ENCODE measurements around the gene CPXM2. TPM values are rescaled to one million over a fixed set of nuclear protein-coding genes. Genes with fewer than 3 reads are reported as not detected.

The CPXM2 gene
- total RNA-seq, 1 experiment from 2014 or later, result not detected

- no peak for DNase-seq
- H3K9me3 ChIP-seq (ENCODE audit: low read length), result no peaks in the 10 kb centered on the region
- H3K79me2 ChIP-seq (ENCODE audit: low read length), result no peaks in the 10 kb centered on the region
- peaks cover 68% of the 10 kb centered on the region for H3K27me3 ChIP-seq (ENCODE audit: low read length)
- TF ChIP-seq, protein P1, sequence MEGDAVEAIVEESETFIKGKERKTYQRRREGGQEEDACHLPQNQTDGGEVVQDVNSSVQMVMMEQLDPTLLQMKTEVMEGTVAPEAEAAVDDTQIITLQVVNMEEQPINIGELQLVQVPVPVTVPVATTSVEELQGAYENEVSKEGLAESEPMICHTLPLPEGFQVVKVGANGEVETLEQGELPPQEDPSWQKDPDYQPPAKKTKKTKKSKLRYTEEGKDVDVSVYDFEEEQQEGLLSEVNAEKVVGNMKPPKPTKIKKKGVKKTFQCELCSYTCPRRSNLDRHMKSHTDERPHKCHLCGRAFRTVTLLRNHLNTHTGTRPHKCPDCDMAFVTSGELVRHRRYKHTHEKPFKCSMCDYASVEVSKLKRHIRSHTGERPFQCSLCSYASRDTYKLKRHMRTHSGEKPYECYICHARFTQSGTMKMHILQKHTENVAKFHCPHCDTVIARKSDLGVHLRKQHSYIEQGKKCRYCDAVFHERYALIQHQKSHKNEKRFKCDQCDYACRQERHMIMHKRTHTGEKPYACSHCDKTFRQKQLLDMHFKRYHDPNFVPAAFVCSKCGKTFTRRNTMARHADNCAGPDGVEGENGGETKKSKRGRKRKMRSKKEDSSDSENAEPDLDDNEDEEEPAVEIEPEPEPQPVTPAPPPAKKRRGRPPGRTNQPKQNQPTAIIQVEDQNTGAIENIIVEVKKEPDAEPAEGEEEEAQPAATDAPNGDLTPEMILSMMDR (conservative IDR thresholded peaks at IDR 0.05; ENCODE audit: low read depth, low read length), result no peak
- TF ChIP-seq EZH2phosphoT487 (IDR thresholded peaks at IDR 0.05; ENCODE audit: borderline replicate concordance, low read length) (no peak), EZH2 (IDR thresholded peaks at IDR 0.05; ENCODE audit: low read length, unreplicated experiment) (no peak)
- no peaks in the 10 kb centered on the region for H4K20me1 ChIP-seq (ENCODE audit: low read length)
- H3K4me3 ChIP-seq (ENCODE audit: low read length), result no peak overlapping the region
- H3K9me2 ChIP-seq (replicated peaks; ENCODE audit: low read length), result no peaks in the 10 kb centered on the region
- BruUV-seq (replicated peaks), result no TSS peak
- ATAC-seq, result no peak
- no peak overlapping the region for H3K27ac ChIP-seq (ENCODE audit: low read length)
- no peaks in the 10 kb centered on the region for H3K4me1 ChIP-seq (ENCODE audit: insufficient read depth, low read length)
- intact Hi-C loops (cut with micrococcal nuclease), result no loop called here
- no peak overlapping the region for H3K9ac ChIP-seq (ENCODE audit: low read length)
- ChIA-PET POLR2A (ENCODE audit: unreplicated experiment) (no interaction called here), CTCF (no interaction called here)
- no peaks in the 10 kb centered on the region for H3F3A ChIP-seq (ENCODE audit: low read length, unreplicated experiment)
- H3K4me2 ChIP-seq (ENCODE audit: low read length), result no peak overlapping the region
- H2AFZ ChIP-seq (ENCODE audit: low read length), result no peak overlapping the region
- H3K36me3 ChIP-seq (ENCODE audit: low read depth, low read length), result no peaks in the 10 kb centered on the region
Measured at GRCh38 chr10:123911866-123912265, 20.3 kb upstream of the CPXM2 start.

- DNase-seq, result no peak
- Histone ChIP-seq H3K9me3 (ENCODE audit: low read length) (no peaks in the 10 kb centered on the region), H3K27me3 (ENCODE audit: low read length) (peaks cover 66% of the 10 kb centered on the region), H3K9me2 (replicated peaks; ENCODE audit: low read length) (no peaks in the 10 kb centered on the region), H2AFZ (ENCODE audit: low read length) (no peak overlapping the region), H3K4me1 (ENCODE audit: insufficient read depth, low read length) (no peaks in the 10 kb centered on the region), H3K79me2 (ENCODE audit: low read length) (no peaks in the 10 kb centered on the region), H3K9ac (ENCODE audit: low read length) (no peak overlapping the region), H3K36me3 (ENCODE audit: low read depth, low read length) (no peaks in the 10 kb centered on the region), H3K27ac (ENCODE audit: low read length) (no peak overlapping the region), H3K4me3 (ENCODE audit: low read length) (no peak overlapping the region), H4K20me1 (ENCODE audit: low read length) (no peaks in the 10 kb centered on the region), H3K4me2 (ENCODE audit: low read length) (no peak overlapping the region), H3F3A (ENCODE audit: low read length, unreplicated experiment) (no peaks in the 10 kb centered on the region)
- TF ChIP-seq, protein P1 (conservative IDR thresholded peaks at IDR 0.05; ENCODE audit: low read depth, low read length), result no peak
- no peak for TF ChIP-seq EZH2 (IDR thresholded peaks at IDR 0.05; ENCODE audit: low read length, unreplicated experiment)
- TF ChIP-seq EZH2phosphoT487 (IDR thresholded peaks at IDR 0.05; ENCODE audit: borderline replicate concordance, low read length), result no peak
- intact Hi-C loops (cut with micrococcal nuclease), result no loop called here
- no peak for ATAC-seq
- ChIA-PET POLR2A (ENCODE audit: unreplicated experiment) (no interaction called here), CTCF (no interaction called here)
- no TSS peak for BruUV-seq (replicated peaks)
Measured at GRCh38 chr10:123909866-123910265, 18.3 kb upstream of the CPXM2 start.

DNA sequence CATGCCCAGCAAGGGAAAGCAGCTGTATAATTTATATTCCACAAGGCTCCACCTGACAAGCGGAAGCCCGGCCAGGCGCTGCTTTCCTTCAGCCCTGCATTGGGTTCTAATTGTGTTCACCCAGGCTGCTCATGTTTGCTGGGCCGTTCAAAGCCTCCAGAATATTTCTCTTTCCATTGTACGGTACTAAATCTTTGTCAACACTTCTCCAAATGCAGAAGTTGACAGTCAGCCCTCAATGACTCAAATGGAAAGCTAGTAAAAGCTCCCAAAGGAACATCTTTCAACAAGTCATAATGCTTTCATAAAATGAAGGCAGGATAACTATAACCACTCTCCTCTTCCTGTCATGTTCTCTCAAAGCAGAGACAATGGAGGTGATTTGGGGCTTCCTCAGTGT is 17.8 kb upstream of the CPXM2 start:
- no peak for TF ChIP-seq EZH2phosphoT487 (IDR thresholded peaks at IDR 0.05; ENCODE audit: borderline replicate concordance, low read length)
- TF ChIP-seq EZH2 (IDR thresholded peaks at IDR 0.05; ENCODE audit: low read length, unreplicated experiment), result no peak
- TF ChIP-seq, protein P1 (conservative IDR thresholded peaks at IDR 0.05; ENCODE audit: low read depth, low read length), result no peak
- no peaks in the 10 kb centered on the region for H3K79me2 ChIP-seq (ENCODE audit: low read length)
- no peak overlapping the region for H3K9ac ChIP-seq (ENCODE audit: low read length)
- H3K4me3 ChIP-seq (ENCODE audit: low read length), result no peak overlapping the region
- no peaks in the 10 kb centered on the region for H3K9me3 ChIP-seq (ENCODE audit: low read length)
- intact Hi-C loops (cut with micrococcal nuclease), result no loop called here
- ATAC-seq, result no peak
- H3K9me2 ChIP-seq (replicated peaks; ENCODE audit: low read length), result no peaks in the 10 kb centered on the region
- BruUV-seq (replicated peaks), result no TSS peak
- H3K36me3 ChIP-seq (ENCODE audit: low read depth, low read length), result no peaks in the 10 kb centered on the region
- no peak overlapping the region for H2AFZ ChIP-seq (ENCODE audit: low read length)
- POLR2A ChIA-PET (ENCODE audit: unreplicated experiment), result no interaction called here
- DNase-seq, result no peak
- no peaks in the 10 kb centered on the region for H3K4me1 ChIP-seq (ENCODE audit: insufficient read depth, low read length)
- no peaks in the 10 kb centered on the region for H3F3A ChIP-seq (ENCODE audit: low read length, unreplicated experiment)
- H3K27me3 ChIP-seq (ENCODE audit: low read length), result peaks cover 62% of the 10 kb centered on the region
- no peak overlapping the region for H3K4me2 ChIP-seq (ENCODE audit: low read length)
- H3K27ac ChIP-seq (ENCODE audit: low read length), result no peak overlapping the region
- H4K20me1 ChIP-seq (ENCODE audit: low read length), result no peaks in the 10 kb centered on the region
- CTCF ChIA-PET, result no interaction called here
